ENCODE data around the gene LRP8. TPM values are rescaled to one million over a fixed set of nuclear protein-coding genes. Genes with fewer than 3 reads are reported as not detected.

Gene LRP8
- total RNA-seq, 1 donor from 2014 or later, result 21.8 TPM

DNA sequence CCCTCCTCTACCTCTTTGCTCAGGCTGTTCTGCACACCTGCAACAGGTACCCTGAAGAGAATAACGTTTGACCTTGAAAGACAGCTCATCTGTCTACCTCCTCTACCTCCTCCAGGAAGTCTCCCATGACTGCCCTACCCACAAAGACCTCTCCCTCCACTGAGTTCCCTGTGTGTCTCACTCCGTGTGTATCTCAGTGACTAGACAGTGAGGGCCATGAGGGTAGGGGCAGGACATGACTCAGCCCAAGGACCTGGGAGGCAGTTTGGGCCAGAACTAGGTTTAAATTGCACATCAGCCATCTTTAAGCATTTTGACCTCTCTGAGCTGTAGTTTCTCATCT, 32.0 kb upstream of the LRP8 start:
- no peak for DNase-seq (ENCODE audit: low read depth in 2 of 2)

DNA sequence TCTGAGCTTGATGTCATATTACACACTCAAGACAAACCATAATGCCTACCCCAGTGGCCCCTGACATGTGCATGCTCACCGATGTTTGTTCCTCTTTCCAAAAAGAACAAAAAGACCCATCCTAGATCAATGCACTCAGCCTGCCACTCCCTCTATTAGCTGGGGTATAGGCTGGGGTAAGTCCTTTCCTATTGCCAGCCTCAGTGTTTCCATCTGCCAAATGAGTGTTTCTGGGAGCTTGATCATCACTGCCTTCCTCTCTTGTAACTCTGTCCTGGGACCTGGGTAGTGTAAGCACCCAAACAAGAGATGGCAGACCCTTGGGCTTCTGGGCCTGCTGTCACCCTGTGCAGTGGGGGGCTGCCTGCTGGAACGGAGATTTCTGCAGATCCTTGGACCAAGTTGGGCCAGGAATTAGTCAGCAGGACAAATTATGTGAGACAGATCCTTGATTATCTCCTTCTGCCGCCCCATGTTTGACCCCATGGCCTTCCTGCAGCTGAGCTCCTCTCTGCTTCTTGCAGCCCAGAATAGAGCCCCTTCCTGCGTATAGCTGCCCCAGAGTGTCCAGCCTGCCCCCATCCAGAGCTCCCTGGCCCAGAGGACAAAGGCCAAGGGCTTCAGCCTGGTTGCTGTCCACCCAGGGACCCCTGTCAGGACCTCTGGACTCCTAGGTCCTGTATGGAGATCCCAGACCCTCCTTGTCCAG, 31.5 kb upstream of the LRP8 start:
- DNase-seq (ENCODE audit: low read depth in 2 of 2), result no peak

DNA sequence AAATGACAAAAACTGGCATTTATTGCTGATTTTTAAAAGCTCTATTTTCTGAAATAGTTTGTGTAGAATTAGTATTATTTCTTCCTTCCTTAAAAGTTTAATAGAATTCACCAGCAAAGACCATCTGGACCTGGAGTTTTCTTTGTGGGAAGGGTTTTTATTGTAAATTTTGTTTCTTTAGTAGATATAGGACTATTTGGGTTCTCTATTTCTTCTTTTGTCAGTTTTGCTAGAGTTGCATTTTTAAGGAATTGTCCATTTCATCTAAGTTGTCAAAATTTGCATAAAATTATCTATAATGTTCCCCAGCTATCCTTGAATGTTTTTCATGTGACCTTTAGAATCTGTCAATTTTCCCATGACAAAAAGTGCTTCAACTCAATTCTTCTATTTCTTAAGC, 28.8 kb upstream of the LRP8 start:
- no peak for DNase-seq (ENCODE audit: low read depth in 2 of 2)

DNA sequence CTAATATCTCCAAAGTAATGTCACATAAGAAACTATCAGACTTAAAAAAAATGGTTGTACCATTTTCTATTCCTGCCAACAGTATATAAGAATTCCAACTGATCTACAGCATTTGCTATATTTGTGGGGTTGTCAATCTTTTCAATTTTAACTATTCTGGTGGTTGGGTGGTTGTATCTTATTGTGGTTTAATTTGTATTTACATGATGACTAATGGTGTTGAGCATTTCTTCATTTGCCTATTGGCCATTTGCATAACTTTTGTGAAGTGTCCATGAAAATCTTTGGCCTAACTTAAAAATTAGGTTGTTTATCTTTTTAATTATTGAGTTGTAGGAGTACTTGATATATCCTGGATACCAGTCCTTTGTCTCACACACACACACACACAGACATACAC, 26.2 kb upstream of the LRP8 start:
- DNase-seq (ENCODE audit: low read depth in 2 of 2), result no peak

GRCh38 chr1:53352561-53352960, 24.7 kb upstream of the LRP8 start:
- DNase-seq (ENCODE audit: low read depth in 2 of 2), result no peak

GRCh38 chr1:53350853-53351767, 23.2 kb upstream of the LRP8 start:
- no peak for DNase-seq (ENCODE audit: low read depth in 2 of 2)

DNA sequence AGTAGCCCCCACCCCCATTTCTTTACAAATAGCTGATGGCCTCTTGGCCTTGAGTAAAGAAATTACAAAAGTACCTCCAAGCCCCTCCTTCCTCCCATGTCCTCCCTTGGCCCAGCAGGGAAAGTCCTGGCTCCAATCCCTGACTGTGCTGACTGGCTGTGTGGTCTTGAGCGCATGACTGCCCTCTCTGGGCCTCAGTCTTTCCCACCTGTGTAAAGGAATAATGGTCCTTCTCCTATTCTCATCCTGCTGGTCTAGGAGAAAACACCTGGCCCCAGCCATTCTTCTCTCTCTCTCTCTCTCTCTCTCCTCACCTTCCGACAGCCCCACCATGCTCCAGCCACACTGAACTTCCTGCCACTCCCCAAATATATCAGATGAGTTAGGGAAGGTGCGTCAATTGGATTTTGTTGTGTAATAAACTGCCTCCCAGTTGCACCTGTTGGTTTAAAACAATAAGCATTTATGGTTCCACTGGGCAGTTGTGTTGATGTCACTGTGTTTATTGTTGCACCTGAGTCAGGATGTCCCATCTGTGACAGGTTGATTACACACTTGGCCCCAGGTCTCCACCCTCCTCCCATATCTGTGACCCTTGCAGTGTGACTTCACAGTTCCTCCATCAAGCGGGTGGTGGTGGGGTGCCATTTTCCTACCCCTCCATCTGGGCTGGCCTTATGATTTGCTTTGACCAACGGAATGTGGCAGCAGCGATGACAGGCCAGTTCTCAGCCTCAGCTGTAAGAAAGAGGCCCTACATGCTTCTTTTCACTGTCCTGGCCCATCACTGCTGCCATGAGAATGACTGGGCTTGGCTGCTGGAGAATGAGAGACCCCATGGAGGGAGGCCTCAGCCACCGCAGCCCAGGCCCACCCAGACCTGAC, 22.3 kb upstream of the LRP8 start:
- DNase-seq (ENCODE audit: low read depth in 2 of 2), result no peak

DNA sequence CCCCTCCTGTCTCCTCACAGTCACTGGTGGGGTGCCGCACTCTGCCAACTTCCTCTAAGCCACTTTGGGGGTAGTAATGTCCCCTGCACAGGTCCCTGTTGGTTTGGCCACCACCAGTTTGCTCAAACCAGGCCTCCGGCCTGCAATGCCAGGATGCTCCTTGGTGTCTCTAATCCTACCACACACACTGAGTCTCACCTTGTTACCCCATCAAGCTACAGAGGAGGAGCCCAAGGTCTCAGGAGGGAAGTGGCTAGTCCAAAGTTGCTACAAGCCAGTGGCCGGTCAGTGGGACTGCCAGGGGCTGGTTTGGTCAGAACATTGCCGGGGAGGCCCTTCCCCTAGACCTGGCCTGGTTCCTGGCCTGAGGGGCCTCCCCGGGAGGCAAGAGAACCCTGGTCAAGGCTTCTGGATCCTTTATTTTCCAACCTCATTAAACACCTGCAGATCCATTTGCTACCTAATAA, 21.5 kb upstream of the LRP8 start:
- DNase-seq (ENCODE audit: low read depth in 2 of 2), result no peak

DNA sequence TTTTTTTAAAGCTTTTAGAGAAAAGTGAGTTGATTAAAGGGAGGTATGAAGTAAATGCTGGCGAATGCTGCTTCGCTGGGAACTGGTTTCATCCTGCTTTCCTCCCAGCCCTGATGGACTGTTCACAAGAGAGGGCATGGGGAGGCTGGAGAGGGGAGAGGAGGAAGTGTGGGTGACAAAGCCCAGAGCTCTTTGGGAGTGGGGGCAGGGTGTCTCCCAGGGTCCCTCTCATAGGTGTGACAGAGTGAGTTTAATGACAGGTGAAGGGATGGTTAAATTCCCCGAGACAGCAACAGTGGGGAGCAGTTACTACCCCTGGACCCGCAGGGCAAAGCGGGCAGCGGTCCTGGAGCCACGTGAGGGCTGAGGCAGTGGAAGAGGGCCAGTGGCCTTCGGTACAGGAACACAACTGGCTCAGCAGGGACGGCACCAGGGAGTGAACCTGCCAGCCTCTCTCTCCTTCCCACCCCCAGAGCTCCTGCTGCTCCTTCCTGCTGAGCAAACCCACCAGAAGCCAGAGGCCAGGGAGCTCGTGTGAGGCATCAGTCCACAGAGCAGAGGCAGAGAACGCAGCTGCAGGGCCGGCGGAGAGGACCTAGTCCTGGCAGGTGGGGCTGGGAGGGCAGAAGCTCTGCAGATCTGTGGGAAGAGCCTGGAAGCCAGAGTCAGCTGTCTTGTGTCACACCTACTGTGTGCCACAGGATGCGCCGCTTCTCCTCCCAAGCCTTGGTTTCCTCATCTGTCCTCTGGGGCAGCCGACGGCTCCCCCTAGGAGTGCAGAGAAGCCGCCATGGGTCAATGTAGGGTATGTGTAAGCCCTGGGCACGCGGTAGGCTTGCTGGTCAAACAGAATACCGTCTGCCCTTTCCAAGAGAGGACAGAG, 20.9 kb upstream of the LRP8 start:
- no peak for DNase-seq (ENCODE audit: low read depth in 2 of 2)

DNA sequence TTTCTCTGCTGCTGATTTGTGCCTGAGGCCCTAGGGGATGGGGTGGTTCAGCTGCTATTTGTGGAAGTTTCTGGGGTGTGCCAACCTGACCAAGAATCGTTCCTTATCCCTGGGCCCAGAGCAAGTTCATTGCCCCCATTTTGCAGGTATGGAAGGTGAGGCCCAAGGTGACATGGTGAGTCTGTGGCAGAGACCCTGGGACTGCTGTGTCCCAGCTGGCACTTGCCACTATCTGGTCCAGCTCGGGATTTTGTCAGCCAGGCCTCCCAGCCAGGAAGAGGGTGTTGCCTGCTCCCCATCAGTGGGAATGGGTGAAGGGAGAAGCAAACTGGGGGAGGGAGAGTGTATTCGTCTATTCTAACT, 18.9 kb upstream of the LRP8 start:
- no peak for DNase-seq (ENCODE audit: low read depth in 2 of 2)

DNA sequence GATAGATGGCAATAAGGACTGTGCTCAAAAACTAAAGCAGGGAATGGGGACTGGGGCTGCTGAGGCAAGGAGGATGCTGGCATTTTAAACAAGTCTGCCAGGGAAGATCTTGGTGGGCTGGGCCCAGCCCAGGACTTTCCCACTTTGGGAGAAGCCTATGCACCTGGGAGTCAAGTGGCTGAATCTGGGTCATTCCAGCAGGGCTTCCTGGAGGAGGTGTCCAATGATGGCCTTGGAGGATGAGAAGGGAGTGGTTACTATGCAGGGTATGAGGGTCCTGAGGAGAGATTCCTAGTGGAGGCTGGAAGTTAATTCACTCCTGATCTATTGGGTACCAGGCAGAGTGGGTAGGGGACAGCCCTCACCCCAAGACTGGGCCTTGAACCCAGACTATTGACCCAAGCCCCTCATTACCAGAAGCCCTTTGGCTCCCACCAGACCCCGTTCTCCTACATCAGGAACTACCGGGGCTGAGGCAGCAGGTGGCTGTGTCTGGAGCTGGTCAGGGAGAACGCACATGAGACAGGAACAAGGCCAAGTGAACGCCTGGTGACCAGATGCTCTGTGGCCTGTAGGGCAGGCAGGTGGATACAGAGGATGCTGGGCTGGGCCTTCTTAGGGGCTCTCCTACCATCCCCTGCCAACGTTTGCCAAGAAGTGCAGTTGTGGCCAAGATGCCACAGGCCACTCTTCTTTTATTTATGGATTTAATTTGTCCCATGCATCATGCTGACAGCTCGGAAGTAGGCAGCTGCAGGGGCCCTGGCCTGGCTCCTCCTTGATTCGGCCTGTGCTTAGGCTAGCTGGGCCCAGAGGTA, 18.3 kb upstream of the LRP8 start:
- DNase-seq (ENCODE audit: low read depth in 2 of 2), result no peak

DNA sequence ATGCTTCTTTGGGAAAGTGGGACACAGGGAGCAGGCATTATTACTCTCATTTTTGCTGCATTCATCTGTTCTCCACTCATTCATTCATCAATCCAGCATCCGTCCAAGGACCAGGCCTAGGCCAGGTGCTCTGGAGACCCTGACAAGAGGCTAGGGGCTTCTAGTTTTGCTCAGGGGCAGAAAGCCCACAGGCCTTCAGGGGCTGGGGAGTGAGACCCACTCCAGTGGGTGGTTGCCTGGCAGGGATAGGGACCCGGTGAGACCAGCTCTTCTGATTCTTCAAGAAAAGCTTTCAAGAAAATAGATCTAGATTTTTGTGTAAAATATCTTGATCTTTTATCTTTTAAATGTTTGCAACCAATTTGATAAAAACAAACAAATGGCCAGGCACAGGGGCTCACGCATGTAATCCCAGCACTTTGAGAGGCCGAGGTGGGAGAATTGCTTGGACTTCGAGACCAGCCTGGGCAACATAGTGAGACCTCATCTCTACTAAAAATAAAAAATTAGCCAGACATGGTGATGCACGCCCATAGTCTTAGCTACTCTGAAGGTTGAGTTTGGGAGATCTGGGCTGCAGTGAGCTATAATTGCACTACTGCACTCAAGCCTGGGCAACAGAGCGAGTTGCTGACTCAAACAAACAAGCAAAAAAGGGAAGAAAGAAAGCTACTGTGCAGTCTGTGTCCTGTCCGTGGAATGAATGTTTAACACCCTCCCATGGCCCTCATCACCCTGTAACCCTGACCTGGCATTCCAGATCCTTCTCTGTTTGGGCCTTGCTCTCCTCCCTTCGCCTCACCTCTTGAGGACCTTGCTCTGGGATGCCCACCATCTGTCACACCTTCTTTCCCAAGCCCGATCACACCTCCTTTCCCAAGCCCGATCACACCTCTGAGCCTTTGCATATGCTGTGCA, 17.3 kb upstream of the LRP8 start:
- DNase-seq (ENCODE audit: low read depth in 2 of 2), result no peak

GRCh38 chr1:53343831-53344668, 16.2 kb upstream of the LRP8 start:
- DNase-seq (ENCODE audit: low read depth in 2 of 2), result no peak

- no peak for DNase-seq (ENCODE audit: low read depth in 2 of 2)
Measured at GRCh38 chr1:53342735-53343470, 15.0 kb upstream of the LRP8 start.

DNA sequence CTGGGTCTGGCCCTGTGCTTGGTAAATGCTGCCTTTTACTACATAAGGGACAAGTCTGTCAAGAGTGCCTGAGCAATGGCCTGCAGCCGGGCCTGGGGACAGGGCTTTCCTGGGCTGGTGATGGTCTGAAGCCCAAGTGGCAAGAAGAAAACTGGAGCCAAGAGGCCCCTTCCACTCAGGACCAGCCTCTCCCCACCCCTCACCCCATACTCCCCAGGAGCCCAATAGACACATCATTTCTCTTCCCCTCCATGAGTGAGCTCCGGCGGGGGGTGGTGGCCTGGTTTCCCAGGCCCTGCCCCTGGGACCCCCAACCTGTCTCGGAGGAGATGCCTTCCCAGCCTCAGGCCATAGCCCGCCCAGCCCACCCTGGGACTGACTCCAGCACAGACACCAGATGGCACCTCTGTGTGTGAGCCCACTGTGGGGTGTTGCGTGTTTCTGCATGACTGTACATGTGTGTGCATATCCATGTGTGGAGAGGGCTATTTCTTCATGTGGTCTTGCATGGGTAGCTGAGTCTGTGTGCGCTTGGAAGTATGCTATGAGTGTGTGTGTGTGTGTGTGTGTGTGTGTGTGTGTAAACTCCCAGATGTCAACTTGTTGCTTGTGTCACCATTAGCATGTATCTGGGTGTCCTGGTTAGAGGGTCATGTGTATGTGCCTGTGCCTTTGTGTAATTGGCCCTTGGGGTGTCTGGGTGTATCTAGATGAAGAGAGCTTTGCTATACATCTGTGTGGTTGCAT, 14.3 kb upstream of the LRP8 start:
- no peak for DNase-seq (ENCODE audit: low read depth in 2 of 2)

DNA sequence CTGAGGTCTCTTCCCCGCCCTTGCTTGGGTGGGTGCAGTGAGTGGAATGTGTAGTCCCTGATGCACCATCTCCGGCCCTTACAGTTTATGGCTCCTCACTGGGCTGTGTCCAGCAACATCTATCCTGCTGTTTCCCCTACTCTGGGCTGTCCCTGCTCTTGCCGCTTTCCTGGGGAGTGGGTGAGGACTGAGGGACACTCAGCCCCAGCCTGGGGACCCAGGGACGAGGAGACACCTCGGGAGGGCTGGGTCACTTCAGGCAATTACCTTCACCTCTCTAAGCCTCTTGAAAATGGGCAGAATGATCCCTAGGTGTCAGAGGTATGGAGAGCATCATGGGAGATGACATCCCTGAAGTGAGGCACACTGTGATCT, 13.6 kb upstream of the LRP8 start:
- no peak for DNase-seq (ENCODE audit: low read depth in 2 of 2)
